Fibroblast of the aortic adventitia (primary cell): ENCODE data around the gene KDM4E. TPM values are rescaled to one million over a fixed set of nuclear protein-coding genes. Genes with fewer than 3 reads are reported as not detected.

Experiments used
- DNase-seq: peaks from one replicate; pipeline ENCODE4 v3.0.0-alpha.2; 2010; ENCODE audit warnings: low read depth
- H3K4me3 ChIP-seq: 2 replicates; pipeline ENCODE4 v1.5.1; 2011; ENCODE audit warnings: low read depth, mild to moderate bottlenecking, control low read depth, low read length, moderate library complexity
- total RNA-seq: library from RNA; depleted of rRNA; stranded (reverse); fragments of >200 nt; gene quantifications from 2 replicates; pipeline ENCODE4 v1.2.3, GENCODE V29; 2012; ENCODE audit warnings: low replicate concordance
- TF ChIP-seq, protein P1 (sequence below): IDR thresholded peaks from 2 replicates; pipeline ENCODE4 v1.5.1; 2011; ENCODE audit warnings: mild to moderate bottlenecking, low read length, control low read depth, inconsistent platforms; ENCODE audit not compliant: insufficient read depth

Gene KDM4E
- total RNA-seq, 1 donor = not detected

- TF ChIP-seq, protein P1, sequence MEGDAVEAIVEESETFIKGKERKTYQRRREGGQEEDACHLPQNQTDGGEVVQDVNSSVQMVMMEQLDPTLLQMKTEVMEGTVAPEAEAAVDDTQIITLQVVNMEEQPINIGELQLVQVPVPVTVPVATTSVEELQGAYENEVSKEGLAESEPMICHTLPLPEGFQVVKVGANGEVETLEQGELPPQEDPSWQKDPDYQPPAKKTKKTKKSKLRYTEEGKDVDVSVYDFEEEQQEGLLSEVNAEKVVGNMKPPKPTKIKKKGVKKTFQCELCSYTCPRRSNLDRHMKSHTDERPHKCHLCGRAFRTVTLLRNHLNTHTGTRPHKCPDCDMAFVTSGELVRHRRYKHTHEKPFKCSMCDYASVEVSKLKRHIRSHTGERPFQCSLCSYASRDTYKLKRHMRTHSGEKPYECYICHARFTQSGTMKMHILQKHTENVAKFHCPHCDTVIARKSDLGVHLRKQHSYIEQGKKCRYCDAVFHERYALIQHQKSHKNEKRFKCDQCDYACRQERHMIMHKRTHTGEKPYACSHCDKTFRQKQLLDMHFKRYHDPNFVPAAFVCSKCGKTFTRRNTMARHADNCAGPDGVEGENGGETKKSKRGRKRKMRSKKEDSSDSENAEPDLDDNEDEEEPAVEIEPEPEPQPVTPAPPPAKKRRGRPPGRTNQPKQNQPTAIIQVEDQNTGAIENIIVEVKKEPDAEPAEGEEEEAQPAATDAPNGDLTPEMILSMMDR = no peak
- peak within 1 kb of the TSS; percentile 89 for H3K4me3 ChIP-seq
- DNase-seq = no peak
These were observed 41.6 kb downstream of the KDM4E start, which contains the start of gene SRSF8 for GRCh38 chr11:95066716-95067038. Gene SRSF8 (plus strand): TSS chr11:95066919. CDS start chr11:95067227, 308 bp downstream.

- H3K4me3 ChIP-seq = peak overlapping the region; percentile 89
- TF ChIP-seq, protein P1 = peak; percentile 75
- DNase-seq = peak; percentile 74
These were observed 42.2 kb downstream of the KDM4E start for GRCh38 chr11:95067039-95067840.

GRCh38 chr11:95067841-95068219 is 42.8 kb downstream of the KDM4E start:
- TF ChIP-seq, protein P1 = no peak
- H3K4me3 ChIP-seq = peak overlapping the region; percentile 89
- DNase-seq = no peak

DNA sequence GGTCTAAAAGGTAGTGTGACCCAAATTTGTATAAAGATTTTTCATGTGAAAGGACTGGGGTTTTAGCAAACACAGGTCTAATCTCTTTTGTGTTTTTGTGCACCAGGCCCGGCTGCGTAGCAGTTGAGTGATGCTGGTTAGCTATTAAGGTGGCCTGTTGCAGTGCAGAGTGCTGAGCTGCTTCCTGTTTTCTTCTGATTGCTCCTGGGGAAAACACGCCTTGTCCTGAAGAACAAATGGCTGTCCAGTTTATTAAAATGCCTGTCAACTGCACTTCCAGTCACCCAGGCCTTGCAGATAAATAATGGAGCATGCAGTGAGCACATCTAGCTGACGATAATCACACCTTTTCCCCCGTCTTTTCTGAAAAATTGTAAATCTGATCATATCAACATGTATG is 43.5 kb downstream of the KDM4E start:
- DNase-seq = peak; percentile 95
- TF ChIP-seq, protein P1 = no peak
- peak overlapping the region; percentile 89 for H3K4me3 ChIP-seq

- TF ChIP-seq, protein P1 = no peak
- DNase-seq = no peak
- no peak overlapping the region for H3K4me3 ChIP-seq
These were observed 45.4 kb downstream of the KDM4E start for GRCh38 chr11:95070471-95070870.

DNA sequence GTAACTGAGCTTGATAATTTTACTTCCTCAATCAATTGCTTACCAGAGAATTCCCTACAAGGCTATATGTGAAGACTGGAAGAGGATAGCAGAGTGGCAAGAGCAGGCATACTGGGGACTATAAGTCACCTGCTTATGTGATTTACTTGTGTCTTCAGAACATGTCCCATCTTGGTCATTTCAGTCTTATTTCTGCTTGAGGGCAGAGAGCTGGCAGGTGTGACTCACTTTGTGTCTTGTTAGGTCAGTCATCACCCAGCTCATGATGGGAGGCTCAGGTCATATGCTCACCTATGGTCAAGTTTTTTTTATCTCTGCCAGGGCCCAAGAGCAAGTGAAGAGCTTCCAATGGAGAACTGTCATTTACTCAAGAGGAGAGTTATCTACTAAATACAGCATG is 47.9 kb downstream of the KDM4E start:
- TF ChIP-seq, protein P1 = no peak
- H3K4me3 ChIP-seq = no peak overlapping the region
- DNase-seq = no peak
